Brain pericyte (primary cell): ENCODE measurements around the gene SPDL1.
"Not testable (repeated sequence)": the region's sequence is repeated elsewhere in the genome, so short reads cannot be mapped to it uniquely, and the experiment has no call there.

Experiments
- DNase-seq: peaks from one replicate; pipeline ENCODE4 v3.0.0-alpha.2; 2012; ENCODE audit warnings: low read depth, low spot score

Gene SPDL1

DNA sequence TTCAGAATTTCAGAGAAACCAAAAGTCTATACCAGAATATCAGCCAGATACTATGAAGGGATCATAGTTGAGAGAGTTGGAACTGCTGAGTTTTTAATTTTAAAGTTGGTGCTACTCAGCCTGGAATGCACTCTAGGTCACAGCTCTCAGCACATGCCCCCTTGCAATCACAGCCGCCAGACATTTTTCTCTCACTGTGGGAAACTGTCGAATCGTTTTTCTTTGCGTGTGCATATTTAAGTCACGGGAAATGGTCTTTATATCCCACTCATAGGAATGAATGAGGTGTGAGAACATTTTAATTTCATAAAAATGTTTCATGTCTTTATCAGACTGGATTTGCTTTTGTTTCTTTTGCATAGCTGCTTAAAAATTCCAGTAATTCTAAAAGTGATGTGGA is 12.2 kb upstream of the SPDL1 start:
- DNase-seq, result no peak

DNA sequence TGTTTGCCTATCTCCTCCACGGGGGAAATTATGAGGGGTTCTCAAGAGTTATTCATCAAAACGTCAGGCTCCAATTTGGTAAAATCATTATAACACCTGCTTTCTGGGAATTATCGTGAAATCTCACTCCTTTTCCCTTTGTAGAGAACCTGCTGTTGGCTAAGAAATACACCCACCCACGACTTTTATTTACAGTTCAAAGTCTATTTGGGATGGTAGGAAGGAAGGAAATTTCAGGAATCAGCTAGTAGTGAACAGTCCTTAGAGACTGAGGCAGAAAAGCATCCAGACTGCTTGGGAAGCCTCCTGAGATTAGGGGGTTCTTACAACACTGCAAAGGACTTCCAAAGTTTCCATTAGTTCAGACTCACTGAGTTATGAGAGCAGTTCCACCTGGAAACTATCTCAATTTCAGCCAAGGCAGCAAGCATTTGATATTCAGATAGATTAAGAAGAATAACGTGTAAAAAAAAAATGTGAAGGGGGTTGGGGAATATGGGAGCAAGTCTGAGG is 9.4 kb upstream of the SPDL1 start:
- DNase-seq, result no peak

DNA sequence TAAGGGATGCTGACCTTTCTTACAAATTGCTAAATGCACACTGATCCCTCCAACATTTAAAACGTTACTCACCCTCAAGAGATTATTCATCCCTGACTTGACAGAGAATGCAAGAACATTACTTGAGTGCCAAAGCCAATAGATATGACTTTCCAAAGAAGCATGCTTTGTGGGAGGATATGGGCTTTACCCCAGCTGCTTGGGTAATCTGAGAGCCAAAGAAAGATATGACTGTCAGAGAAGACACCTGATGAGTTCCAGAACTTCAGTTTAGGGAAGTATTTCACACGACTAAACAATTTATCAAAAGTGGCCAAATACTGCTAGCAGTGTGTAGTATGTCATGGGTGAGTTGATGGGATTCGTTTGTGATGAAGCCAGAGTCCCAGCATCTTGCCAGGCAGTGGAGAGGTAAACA is 7.4 kb upstream of the SPDL1 start:
- DNase-seq, result no peak

DNA sequence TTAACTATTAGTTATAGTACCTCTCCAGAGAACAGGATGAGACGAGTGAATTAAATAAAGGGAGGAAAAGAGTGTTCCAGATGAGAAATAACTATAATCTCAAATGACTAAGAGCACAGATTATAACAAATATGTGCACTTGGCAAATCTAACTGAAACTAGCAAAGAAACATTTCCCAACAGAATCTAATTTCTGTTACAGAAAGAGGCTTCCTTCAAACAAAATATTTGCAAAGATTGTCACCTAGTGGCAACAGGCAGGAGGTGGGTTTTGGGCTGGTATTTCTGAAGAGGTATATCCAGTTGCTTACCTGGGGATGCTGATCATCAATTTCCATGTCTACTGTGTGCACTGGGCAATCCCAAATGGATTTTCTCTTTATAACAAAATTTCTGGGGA is 5.6 kb upstream of the SPDL1 start:
- no peak for DNase-seq

DNA sequence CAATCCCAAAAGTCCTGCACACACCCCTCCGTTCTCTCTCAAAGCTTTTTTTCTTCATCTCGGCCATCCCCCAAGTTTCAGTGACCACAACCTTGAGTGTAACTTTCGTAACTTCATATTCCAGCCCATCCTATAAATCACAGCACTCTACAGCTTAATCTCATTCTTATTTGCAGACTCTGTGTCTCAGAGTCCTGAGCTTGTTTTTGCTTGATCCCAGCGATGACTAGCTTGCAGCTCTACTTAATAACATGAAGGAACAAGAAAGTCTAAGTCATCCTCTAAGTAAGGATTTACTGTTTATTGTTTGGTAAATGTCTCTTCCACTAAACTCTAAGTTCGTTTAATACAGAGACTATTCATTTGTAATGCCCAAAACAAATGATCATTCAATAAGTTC is 2.6 kb upstream of the SPDL1 start:
- no peak for DNase-seq

DNA sequence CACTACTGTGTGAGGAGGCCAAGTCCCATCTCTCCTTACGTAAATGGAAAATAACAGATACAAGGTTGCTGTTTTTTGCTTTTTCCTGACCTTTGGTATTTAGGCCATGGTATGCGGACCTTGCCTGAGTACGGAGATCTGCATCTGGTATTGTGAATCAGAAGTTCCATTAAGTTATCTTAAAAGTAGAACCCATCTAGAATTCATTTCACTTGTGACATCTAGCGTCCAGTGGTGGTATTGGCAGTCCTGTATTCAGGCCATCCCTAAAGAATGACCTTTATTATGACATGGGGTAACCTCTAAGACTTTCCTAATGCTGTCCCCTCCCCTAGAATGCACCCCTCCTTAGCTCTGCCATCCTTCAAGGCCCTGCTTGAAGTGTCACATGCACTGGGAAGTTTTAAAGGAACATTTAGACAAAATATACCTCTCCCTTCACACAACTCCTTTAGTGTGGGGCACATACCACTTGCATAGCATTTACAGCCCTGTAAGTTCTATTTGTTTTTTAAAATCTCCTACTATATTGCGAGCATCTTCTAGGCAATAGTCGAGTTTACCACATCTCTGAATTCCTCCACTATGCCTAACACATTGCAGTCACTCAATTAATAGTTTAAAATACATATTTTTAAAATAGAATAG is 1.9 kb upstream of the SPDL1 start:
- DNase-seq, result no peak

DNA sequence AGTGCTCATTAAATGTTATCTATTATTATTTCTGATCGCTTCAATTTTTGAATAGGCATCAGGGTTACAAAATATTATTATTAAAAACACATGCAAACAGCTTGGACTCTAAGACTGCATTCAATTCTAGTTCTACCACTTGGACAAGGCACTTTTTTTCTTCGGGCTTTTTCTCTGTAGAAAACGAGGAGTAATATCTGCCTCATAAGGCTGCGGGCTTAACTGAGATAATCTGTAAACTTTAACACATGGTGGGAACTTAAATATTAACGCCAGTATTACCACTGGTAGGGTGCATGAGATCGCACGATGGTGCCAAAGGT is 511 bp upstream of the SPDL1 start:
- no peak for DNase-seq

DNA sequence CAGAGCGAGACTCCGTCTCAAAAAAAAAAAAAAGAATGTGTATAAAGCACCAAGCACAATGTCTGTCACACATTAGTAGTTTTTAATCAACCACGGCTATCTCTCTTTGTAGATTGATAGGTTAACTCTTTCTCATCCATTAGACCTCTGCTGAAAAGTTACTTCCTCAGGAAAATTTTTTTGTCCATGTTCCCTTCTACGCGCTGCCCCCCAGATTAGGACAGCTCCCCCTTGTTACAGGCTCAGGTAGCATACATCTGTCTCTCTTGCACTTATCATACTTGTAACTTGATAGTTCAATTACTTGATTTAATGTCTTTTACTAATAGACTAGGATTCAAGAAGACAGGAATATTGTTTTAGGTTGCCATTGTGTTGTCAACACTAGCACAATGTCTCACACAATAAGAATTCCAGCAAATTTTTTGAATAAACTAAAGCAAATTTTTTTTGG is 1.5 kb downstream of the SPDL1 start:
- DNase-seq, result no peak

DNA sequence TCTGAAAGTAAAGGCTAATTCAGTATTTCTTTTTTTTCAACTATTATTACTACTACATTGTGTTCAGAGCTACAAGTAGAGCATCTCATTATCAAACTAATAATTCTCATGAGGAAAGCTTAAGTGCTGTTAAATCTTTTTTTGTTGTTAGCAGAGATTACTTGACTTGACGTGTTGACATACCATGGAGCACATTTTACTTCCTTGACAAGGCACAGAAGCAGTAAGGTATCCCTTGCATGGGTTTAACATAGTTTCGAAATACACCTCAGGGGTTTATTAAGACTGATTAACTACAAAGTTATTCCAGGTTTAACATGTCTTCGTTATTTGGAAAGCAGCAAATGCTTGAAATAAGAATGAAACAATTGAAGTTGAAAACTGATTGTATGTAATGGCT is 7.0 kb downstream of the SPDL1 start:
- no peak for DNase-seq

DNA sequence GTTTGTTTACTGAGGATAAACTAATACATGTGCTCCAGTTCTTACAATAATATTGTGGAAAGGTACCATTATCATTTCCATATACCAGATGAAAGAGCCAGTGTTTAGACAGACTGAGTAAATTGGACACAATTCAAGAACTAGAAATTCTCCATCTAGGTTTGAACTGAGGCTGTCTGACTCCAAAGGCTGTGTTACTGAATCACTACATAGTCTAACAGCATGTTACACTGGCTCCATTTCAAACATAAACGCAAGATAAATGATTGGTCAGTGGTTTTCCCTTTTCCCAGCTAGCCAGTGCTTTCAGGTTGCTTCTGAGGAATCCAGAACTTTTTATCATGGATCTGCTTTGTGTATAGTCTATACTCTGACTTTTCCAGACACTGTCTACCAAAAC is 8.1 kb downstream of the SPDL1 start:
- DNase-seq, result no peak

DNA sequence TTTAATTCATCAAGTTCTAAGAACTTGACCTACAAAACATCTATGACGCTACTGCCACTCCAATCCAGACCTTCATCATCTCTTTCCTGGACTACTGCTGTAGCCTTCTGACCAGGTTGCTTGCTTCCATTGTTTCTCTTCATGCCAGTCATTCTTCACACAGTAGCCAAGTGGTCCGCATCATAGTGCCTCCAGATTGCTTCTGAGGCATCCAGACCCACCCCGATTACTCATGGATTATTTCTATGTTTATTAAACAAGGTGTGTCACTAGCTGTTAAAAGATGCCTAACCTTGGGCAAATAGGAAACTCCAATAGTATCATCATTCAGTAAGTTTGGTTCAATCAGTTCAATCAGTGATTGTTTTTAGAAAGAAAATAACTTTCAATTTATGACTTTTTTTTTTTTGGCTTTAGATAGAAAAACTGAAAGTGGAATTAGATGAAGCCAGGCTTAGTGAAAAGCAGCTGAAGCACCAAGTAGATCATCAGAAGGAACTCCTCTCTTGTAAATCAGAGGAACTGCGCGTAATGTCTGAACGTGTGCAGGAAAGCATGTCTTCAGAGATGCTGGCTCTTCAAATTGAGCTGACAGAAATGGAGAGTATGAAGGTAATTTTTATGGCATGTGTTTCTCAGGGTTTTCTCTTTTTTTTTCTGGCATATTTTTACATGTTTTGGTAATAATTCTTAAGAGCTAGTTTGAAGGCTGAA is 9.5 kb downstream of the SPDL1 start:
- no peak for DNase-seq

DNA sequence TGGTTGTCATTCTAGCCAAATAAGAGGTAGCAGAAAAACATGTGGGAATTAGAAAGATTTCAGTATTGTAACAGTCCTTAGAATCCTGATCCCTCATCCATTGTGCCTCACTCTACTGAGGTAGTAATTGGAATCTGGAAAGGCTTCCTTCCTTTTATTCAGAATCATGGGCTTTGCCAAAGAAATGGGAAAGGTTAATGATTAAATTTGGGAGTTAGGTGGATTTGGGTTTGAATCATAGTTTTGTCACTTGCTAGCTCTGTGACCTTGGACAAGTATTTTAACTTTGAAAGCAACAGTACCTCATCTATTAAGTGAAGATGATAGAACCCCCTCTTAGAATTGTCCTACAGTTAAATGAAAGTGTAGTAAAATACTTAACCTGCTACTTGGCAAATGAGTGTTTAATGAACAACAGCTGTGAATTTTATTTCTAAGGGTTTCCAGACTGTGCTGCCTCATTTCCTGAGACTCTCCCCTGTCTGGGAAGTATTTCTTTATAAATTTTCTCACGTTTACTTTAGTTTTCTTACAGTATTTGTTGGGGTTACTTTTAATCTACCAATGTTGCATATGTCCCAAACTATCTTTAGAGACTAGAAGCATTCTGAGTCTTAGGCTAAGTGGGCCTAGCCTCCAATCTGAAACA is 11.7 kb downstream of the SPDL1 start:
- no peak for DNase-seq

DNA sequence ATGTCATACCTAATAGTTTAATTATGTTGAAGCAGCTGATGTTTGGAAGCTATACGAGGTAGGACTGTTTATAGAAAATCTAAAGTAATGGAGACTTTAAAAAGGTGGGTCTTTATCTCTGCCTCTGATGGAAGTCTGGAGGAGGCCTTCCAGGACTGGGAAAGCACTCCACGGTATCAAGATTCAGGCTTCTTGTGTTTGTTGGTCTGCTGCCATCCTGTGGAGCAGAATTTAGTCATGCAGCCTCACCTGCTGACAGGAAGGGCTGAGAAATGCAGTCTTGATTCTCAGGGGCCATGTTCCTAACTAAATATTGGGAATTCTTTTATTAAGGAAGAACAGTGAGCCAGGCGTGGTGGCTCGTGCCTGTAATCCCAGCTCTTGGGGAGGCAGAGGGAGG is 15.9 kb downstream of the SPDL1 start:
- no peak for DNase-seq

DNA sequence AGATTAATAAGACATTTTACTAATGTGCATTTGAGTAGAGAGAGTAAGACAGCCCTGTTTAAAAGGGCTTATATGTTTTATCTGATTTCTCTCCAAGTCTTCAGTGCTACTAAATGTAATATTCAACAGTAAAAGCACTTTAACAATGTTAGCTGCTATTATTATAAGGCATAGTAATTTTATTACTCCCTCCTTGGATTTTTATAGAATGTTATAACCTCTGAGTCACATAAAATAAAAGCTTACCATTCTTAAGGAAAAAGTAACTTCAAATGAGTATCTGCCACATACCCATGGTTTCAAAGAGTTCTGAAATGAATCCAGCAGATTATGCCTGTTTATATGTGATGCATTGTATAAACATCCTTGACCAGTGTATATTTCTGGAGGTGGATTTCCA is 19.0 kb downstream of the SPDL1 start:
- no peak for DNase-seq

DNA sequence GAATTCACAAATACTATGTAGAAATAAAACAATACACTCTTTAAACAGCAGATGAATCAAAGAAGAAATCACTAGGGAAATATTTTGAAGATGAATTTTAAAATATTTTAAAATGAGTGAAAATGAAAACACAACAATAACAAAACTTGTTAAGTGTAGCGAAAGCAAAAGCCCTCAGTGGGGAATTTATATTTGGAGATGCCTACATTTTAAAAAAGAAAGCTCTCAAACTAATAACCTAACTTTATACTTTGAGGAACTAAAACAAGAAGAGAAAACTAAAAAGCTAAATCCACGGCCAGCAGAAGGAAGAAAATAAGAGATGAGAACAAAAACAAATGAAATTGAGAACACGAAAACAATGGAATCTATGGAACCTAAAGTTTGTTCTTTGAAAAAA is 22.7 kb downstream of the SPDL1 start:
- no peak for DNase-seq

DNA sequence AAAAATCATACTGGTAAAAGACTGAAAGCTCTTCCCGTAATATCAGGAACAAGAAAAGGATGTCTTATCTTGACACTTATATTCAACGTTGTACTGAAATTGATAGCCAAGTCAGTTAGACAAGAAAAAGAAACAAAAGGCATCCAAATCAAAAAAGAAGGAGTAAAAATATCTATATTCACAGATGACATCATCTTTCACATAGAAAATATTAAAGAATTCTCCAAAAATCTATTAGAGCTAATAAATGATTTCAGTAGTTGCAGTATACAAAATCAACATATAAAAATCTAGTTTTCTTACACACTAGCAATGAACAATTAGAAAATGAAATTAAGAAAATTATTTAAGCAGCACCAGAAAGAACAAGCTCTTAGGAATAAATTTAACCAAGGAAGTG is 24.3 kb downstream of the SPDL1 start:
- DNase-seq, result no peak

DNA sequence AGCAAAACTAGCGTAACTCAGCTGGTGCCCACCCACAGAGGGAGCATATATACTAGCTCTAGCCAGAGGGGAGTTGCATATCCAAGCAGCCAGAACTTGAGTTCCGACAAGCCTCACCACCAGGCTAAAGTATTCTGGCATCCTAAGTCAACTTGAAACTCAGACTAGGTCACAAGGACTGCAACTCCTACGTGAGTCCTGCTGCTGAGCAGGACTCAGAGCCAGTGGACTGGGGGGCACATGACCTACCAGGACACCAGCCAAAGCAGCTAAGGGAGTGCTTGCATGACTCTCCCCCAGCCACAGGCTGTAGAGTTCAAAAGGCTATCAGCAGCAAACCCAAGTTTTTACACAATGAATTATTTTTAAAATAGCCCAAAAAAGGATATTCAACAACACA is 26.1 kb downstream of the SPDL1 start:
- DNase-seq, result no peak

DNA sequence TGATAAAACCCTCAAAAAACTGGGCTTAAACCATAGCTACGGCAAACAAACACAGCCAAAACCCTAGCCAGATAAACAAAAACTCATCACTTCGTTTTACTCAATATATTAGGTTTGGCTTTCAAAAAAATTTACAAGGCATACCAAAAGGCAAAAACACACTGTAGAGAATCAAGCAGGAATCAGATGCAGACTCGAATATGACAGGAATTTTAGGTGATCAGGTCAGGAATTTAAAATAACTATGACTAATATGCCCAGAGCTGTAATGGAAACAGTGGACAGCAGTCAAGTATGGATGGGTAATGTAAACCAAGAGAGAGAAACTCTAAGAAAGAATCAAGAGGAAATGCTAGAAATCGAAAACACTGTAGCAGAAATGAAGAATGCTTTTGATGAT is 27.0 kb downstream of the SPDL1 start:
- no peak for DNase-seq

DNA sequence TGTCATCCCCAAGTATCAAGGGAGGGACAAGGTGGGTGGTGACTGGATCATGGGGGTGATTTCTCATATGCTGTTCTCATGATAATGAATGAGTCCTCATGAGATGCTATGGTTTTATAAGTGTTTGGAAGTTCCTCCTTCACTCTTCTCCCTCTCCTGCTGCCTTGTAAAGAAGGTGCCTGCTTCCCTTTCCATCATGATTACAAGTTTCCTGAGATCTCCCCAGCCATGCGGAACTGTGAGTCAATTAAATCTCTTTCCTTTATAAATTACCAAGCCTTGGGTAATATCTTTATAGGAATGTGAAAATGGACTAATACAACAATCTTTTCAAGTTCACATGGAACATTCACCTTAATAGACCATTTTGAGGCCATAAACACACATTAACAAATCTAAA is 32.0 kb downstream of the SPDL1 start:
- DNase-seq, result no peak

DNA sequence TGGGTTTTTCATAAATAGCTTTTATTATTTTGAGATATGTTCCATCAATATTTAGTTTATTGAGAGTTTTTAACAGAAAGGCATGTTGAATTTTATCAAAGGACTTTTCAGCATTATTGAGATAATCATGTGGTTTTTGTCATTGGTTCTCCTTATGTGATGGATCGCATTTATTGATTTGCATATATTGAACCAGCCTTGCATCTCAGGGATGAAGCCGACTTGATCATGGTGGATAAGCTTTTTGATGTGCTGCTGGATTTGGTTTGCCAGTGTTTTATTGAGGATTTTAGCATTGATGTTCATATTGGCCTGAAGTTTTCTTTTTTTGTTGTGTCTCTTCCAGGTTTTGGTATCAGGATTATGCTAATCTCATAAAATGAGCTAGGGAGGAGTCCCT is 40.7 kb downstream of the SPDL1 start:
- DNase-seq, result not testable (repeated sequence)

DNA sequence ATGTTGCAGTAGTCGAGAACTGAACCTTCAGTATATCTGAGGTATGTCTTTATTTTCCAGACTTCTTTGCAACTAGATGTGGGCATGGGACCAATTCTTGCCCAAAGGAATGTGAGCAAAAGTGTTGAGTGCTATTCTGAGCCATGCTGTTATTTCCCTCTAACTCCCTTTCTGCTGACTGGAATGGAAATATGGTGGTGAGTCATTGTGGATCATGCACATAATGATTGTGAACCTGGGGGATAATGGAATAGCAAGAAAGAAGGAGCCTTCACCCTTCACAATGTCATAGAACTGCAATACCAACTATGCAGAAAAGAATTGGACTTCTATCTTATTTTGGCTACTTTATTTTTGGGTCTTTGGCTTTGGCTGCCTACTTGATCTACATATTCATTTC is 43.2 kb downstream of the SPDL1 start:
- peak; percentile 17 for DNase-seq

DNA sequence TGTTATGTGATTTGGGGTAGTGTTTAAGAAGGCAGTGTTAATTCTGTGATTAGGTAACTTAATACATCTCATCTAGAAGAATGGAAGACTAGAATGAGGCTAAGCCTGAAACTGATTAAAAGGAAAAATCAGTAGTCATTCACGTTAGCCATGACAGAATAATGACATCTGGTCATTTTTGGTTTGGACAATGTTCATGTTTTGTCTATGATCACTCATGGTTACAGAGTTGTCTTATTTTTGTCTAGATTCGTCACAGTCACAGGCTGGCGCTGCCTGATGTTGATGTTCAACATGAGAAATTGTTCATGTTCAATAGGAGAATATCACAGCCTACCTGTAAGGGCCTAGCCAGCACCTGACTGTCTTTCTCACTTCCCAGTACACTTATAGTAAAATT is 44.0 kb downstream of the SPDL1 start:
- no peak for DNase-seq

DNA sequence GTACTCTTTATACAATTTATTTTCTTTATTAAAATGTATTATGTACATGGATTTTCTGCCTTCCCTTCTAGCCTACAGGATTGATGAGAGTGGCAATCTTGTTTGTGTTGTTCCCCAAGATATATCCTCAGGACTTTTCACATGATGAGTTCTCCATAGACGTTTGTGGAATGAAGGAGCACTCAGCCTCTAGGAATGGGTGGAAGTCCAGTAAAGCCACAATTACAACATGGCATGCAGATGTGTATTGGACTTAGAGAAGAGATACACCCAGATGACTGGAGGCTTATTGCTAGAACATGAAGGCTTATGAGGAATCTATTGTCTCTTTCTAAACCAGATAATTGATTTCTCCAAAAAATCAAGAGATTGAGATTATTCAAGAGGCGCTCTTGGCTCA is 45.3 kb downstream of the SPDL1 start:
- DNase-seq, result no peak
